GM12801 (cell line): ENCODE results near the gene LRRC28.

Experiments used
- CTCF ChIP-seq: IDR thresholded peaks from one replicate; pipeline ENCODE4 v1.5.1; 2011; ENCODE audit warnings: control low read depth; ENCODE audit not compliant: insufficient read length; ENCODE audit errors: extremely low read depth

The LRRC28 gene

GRCh38 chr15:99438224-99438585, 186.9 kb downstream of the LRRC28 start:
- TF ChIP-seq CTCF = no peak

- TF ChIP-seq CTCF = no peak
These were observed 187.6 kb downstream of the LRRC28 start for GRCh38 chr15:99438691-99439523.

GRCh38 chr15:99439524-99439835, 188.2 kb downstream of the LRRC28 start:
- no peak for TF ChIP-seq CTCF

GRCh38 chr15:99440029-99440428, 188.7 kb downstream of the LRRC28 start:
- TF ChIP-seq CTCF = no peak
